8988T (cell line): ENCODE results near the gene TEX19.
"Not testable (repeated sequence)": the region's sequence is repeated elsewhere in the genome, so short reads cannot be mapped to it uniquely, and the experiment has no call there.

Experiments
- DNase-seq: peaks from one replicate; pipeline ENCODE4 v3.0.0; 2011

TEX19 gene

DNA sequence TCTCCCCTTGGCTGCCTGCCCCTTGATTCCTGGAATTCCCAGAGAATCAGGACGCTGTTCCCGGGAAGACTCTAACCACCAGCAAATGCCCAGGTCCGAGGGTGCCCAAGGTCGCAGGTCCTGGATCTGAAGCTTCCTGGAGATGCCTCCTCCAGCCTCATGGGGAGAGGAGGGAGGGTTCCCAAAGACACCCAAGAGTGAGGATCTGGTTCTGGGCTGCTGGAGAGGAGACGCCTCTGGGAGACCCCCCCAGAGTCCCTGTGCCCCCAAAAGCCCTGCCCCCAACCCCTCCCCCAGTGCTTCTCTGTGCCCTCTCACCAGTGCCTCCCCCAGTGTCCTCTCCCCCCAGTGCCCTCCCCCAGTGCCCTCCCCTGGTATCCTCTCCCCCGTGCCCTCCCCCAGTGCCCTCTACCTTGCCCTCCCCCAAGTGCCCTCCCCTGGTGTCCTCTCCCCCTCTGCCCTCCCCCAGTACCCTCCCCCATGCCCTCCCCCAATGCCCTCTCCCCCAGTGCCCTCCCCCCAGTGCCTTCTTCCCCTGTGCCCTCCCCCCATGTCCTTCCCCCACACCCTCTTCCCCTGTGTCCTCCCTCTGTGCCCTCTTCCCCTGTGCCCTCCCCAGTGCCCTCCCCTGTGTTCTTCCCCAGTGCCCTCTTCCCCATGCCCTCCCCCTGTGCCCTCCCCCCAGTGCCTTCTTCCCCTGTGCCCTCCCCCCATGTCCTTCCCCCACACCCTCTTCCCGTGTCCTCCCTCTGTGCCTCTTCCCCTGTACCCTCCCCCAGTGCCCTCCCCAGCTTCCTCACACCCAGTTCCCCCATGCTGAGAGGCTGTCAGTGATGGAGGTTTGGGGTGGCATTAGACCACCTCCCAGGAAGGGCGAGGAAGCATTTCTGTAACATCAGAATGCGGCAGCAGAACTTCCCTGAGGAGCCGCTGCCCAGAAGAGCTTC, 19.1 kb upstream of the TEX19 start:
- DNase-seq = no peak

DNA sequence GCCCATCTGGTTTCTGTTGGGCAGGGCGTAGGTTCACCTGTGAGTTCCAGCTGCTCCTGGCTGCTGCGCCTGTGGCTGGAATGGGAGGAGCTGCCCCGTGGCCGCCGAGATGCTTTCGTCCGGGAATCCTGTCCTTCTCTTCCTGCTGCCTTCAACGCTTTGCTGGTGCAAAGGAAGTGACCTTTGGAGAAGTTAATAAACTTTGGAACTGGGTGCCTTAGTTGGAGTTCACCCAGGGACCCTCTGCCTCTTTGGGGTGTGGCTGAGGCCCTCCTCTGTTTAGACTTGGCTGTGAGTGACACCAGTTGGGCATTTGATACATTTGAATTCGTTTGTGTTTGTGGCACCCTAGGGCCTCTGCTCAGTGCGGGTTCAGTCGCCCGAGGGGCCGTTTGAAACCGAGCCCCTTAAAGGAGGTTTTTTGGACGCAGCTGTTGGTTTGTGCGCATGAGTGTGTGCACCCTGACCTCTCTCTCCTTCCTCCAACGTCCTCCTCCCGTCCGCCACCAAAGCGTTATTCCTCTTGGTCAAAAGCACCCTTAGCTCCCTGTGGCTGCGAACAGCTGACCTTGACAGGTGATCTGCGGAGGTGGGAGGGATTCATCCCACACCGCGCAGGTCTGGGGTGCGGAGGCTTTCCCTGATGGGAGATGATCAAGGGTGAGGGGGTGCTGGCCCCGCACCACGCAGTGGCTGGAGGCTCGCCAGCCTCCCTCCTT, 16.5 kb upstream of the TEX19 start:
- DNase-seq = no peak

DNA sequence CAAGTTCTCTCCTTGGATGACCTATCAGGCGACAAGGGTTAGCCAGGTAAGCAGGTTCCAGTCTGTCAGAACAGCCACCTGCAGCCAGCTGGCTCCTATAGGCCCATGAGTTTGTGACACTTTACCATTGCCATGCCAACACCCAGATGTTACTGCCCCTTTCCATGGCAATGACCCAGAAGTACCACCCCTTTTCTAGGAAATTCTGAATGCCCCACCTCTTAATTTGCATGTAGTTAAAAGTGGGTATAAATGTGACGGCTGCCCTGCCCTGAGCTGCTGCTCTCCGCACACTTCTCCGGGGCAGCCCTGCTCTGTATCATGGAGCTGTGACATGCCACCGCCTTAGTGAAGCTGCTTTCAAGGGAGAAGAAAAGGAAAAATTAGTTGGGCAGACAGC, 15.5 kb upstream of the TEX19 start:
- no peak for DNase-seq

DNA sequence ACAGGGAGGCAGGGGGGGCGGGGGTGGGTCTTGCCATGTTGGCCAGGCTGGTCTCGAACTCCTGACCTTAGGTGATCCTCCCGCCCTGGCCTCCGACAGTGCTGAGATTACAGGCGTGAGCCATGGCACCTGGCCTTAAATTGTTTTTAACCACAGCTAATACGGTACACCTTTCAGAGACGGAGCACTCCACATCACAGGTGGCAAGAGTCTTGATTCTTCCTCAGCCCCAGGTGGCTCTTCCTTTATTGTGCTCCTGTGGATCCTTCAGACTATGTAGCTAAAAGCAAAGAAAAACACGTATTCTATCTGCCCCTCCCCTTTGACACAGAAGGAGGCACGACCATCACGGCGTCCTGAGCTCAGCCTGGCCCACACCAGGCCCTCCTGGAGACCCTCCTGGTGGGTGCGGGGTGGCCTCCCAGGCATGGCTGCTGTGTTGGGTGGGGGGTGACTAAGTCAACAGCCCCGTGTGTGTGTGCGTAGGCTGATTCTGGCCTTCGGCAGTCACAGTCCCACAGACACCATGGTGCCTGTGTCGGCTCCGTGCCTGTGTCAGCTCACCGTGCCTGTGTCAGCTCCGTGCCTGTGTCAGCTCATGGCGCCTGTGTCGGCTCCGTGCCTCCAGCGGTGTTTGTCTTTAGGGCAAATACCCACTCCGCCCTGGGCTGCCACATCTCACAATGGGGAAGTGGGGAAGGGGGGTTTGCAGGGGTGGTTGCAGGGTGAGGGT, 14.7 kb upstream of the TEX19 start:
- no peak for DNase-seq

DNA sequence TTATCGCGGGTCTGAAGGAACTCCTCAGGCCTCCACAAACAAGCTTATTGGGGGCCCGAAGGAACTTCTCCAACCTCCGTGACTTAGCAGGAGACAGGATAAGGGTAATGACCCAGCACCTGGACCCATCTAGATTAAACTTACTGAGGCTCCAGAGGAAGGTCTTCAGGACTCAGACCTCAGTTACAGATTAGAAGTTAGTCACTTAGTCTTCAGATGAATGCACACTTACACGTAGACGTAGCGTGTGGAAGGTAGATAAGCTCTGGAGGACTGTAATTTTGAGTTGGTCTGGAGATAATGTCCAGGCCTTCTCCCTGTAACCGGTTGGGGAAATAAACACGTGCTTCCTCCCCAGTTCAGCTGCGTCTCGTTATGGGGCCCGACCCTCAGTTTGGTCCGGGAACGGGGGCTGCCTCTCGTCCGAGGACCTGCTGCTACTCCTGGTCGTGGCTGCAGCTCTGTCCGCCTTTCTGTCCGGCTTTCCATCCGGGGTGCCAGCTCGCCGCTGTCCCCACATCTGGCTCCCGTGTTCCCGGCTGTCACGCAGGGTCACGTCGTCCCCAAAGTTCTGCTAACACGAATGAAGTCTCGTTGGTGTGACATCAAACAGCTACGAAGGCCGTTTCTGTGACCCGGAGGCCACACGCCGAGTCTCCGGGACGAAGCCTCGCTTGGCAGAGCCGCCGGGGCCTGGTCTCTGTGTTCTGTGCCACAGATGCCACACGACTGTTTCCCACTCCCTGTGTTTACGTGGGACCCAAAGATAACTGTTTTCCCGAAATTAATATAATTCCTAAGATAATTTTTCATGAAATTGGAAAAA, 13.7 kb upstream of the TEX19 start:
- no peak for DNase-seq

DNA sequence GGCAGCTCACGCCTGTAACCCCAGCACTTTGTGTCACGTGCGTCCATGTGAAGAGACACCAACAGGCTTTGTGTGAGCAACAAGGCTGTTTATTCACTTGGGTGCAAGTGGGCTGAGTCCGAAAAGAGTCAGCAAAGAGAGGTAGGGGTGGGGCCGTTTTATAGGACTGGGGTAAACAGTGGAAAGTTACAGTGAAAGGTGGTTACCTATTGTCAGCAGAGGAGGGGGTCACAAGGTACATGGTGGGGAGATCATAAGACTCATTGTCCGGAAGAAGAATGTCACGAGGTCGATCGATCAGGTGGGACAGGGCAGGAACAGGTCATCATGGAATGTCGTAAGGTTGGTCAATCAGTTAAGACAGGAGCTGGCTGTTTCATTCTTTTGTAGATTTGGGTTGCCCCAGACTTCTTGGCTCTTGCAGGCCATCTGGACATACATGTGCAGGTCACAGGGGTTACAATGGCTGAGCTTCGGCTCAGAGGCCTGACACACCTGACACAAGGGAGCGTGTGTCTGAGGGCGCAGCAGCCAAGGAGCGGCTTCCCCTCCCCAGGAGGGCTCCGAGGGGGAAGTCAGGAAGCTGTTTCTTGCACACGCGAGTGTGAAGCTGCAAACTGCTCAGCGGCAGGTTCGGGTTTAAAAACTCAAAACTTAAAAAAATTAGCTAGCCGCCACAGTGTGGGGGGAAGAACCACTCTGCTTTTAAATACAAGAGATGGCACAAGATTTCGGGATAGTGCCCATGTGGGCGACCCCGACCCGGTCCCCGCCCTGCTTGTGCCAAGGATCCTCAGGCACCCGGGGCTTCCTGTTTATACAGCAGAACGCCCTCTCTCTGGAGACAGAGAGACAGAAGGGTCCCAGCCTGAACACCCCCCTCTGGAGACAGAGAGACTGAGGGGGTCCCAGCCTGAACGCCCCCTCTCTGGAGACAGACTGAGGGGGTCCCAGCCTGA, 12.4 kb upstream of the TEX19 start:
- no peak for DNase-seq

DNA sequence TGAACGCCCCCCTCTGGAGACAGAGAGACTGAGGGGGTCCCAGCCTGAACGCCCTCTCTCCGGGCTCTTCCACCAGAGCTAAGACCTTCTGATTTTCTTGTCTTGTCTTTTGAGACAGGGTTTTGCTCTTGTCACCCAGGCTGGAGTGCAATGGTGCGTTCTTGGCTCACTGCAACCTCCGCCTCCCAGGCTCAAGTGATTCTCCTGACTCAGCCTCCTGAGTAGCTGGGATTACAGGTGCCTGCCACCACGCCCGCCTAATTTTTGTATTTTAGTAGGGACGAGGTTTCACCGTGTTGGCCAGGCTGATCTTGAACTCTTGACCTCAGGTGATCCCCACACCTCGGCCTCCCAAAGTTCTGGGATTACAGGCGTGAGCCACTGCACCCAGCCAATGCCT, 11.1 kb upstream of the TEX19 start:
- DNase-seq = not testable (repeated sequence)

DNA sequence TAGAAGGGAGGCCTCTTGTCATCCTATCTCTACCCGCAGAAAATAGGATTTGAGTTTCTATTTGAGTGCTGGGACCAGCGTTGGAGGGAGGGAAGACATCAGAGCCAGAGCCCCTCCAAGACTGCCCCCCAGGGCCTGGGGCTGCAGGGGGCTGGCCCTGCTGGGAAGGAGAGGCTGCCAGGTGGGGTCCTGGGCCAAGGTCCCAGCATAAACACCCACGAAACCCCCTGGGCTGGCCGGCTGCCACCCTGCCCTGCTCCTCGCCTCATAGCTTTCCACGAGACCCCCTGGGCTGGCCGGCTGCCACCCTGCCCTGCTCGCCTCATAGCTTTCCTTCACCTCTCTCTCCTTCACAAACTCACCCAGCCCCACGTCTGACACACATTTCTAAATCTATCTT, 10.6 kb upstream of the TEX19 start:
- DNase-seq = no peak

DNA sequence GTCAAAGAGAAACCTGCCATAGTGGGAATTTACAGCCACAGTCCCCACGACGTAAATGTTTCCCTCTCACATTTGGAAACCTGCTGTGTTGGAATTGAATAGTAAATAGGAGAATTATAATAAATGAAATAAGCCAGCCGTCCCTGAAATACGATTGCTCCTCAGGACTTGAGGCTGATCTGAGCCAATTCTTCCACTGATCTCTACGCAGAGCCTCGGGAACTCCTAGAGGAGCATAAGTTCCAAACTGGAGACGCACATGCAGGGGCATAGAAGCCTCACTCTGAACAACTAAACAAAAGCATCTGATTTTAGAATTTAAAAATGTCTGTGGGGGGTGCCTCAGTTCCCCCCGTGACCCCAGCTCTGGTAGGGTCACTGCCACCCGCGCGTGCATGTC, 10.2 kb upstream of the TEX19 start:
- no peak for DNase-seq

DNA sequence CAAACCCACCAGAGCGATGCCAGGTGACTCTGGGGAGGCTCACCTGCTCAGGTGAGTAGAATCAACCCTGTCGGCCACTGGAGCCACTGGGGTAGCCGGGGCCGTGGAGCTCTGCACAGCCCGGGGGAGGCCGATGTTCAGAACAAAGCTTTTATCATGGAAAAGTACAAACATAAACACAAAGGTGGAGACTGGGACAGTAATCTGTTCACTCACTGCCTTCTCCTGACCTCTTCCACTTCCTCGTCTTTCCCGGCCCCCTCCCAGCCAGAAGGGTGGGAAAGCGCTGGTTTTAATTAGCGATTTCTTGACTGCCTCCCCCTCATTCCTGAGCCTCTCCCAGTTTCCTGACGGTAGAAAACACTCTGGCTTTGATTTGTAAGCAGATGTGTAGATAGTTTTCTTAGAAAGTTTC, 9.8 kb upstream of the TEX19 start:
- no peak for DNase-seq

DNA sequence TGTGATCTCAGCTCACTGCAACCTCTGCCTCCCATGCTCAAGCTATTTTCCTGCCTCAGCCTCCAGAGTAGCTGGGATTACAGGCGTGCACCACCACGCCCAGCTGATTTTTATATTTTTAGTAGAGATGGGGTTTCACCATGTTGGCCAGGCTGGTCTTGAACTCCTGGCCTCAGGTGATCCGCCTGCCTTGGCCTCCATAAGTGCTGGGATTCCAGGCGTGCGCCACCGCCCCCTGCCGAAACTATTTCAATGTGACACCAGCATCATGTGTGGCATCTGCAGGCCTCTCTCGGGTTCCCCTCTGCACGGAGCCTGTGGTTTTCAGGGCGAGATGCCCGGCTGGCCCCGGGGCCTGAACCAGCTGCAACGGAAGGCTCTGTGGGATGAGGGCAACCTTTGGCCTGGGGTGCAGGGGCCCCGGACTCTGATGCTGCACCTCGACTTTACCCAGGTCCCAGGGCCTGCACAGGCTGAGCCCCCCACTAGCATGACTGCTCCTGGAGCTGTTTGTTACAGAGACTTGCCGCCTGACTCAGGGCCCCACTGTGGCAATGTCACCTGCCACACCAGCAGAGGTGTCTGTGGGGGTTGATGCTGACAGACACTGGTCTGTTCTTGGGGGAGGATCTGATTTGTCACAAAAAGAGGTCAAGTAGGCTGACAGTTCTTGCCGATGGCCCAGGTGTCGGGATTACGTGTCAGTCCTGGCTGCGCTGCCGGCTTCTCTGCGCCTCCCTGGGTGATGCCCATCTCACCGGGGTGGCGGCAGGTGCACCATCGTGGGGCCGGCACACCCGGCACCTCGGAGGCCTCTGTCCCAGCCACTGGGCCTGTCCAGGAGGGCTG, 8.6 kb upstream of the TEX19 start:
- no peak for DNase-seq

DNA sequence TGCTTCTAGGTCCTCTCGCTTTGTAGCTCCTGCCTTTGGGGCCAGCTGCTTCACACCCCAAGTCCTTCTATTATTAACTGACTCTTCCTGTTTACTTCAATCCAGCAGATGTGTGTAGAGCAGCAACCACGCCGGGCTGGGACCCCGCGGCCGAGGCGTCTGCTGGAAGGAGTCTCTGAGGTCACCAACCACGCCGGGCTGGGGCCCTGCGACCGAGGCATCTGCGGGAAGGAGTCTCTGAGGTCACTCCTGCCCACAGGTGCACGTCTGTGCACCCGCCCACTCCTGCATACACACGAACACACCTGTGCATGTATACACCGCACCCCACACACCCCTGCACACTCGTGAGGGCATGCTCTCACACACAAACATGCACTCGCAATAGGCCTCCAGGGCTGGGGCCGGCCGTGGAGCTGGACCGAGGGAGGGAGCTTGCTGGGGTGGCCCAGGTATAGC, 7.8 kb upstream of the TEX19 start:
- no peak for DNase-seq

DNA sequence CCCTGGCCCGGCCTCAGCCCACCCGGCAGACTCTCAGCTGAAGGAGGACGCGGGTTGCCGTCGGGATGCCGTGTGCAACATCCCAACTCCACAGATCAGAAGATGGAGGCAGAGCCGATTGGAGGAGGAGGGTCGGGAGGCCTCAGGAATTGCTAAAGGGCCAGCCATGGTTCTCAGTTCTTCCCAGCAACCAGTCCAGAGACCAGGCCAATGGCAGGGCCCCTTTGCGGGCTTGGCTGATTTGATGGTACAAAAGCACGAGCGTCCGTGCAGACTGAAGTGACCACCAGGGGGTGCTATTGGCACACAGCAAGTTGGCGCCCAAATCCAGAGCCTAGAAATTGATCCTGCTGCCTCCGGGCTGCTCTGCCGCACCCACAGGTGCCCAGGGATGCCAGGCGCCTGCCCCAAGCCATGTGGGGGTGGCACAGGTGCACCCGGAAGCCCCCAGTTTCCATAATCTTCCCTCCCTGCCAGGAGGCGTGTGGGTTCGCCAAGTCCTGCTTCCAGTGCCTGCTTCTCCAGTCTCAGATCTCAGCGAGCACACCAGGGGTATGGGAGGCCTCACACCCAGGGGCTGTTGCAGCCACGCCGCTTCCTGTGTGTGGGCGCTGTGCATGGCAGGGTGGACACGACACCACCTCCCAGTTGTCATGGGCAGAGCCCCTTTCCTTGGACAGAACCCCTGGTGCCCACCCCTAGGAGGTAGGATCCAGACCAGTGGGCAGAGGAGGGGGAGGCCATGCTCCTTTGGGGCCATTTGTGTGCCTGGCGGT, 7.1 kb upstream of the TEX19 start:
- peak; percentile 71 for DNase-seq

DNA sequence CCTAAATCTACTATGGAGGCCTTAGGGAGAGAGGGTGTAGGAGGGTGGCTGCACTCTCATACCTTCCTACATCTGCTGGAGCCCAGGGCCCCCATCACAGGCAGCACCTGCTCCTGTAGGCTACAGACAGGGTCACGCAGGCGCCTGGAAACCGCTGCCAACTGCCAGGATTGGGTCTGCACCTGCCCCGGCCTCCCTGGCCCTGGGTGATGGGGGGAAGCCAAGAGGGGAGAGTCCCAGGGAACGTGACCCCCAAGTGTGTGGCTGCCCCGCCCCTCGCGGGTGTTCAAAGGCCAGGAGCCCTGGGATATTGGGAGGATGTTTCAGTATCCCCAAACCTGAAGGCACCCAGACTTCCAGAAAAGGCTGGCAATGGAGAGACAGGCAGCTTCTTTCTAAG, 5.6 kb upstream of the TEX19 start:
- no peak for DNase-seq

DNA sequence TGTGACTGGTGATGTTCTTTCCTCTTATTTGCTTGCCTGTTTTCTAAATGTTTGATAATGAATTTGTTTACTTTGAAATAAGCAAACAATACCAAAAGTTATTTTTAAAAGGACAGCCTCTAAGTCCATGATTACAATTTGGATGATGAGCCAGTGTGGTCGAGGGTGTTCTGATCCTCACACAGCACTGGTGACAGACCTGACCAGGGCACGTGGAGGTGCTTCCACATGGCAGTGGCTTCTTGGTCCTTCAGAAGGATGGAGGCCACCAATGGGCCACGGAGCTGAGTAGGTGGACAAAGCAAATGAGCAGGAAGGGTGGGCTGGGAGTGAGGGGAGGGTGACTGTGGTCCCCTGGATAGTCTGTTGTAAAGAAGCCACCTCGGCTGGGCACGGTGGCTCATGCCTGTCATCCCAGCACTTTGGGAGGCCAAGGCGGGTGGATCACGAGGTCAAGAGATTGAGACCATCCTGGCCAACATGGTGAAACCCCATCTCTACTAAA, 4.2 kb upstream of the TEX19 start:
- DNase-seq = no peak

DNA sequence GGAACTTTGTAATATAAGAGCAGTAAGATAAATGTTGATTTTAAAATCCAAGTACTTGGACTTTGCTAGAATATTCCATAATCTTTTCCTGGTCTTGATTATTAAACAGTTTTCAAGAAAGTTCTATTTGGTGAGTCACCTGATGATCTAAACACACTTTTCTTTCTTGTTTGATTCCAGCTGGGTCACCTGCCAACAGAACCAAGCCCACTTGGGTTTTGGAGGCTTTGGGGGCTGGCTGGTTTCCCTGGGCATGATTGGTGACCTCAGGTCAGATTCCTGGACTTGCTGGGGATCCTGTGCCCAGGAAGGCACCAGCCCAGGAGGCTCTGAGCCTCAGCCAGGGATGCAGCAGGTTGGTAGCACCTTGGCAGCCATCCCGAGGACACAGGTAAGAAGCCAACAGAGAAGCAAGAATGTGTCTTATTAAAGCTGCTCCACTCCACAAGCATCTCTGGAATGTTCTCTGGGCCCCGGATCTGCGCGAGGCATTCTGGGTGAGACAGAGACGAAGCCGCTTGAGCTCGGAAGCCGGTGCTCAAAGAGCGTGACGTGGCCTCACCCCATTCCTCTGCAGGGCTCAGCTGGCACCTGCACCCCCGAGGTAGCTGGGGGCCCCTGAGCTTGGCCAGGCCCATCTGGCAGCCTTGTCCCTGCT, 3.1 kb upstream of the TEX19 start:
- no peak for DNase-seq

DNA sequence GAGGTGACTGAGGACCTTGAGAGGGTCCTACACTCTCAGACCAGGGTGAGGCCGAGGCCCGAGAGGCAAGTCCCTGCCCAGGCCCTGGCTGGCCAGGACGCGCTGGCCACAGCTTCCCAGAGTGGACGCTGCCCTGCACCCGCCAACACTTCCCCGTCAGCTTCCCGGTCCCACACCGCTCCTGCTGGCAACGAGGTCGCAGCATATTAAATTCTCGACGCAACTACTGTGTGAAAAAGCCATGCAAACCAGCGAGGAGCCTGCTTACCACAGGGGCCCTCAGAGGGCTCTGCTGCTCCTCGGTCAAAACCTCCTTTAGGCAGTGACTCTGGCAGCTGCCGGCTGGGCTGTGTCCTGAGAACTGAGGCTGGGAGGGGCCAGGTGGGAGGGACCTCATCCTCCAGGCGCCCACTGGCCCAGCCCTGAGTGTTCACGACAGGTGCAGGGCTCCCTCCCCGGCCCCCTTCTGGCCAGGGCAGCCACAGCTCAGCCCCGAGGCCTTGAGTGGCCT, 2.1 kb upstream of the TEX19 start:
- no peak for DNase-seq

DNA sequence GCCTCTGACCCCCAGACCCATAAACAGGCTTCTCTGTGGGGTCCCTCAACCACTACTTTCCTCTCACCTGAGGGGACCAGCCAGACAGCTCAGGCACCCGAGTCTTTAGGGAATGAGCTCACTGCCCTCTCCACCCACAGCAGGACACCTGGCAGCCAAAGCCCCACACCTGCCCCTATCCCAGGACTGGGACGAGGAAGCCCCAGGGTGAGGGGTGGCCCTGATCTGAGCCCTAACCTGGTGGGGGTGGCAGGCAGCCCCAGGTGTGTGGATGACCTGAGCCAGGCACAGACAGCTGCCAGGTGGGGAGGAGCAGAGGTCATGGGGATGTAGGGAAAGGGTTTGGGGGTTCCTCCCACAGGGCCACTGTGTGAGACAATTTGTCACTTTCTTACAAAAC, 1.7 kb upstream of the TEX19 start:
- DNase-seq = no peak
